CD4-positive, alpha-beta T cell (primary cell): ENCODE data around the gene CPN2. TPM values are rescaled to one million over a fixed set of nuclear protein-coding genes. Genes with fewer than 3 reads are reported as not detected.
A peak's percentile ranks its signal among the peaks of the same experiment; 100 is the strongest.

Source experiments
- ATAC-seq: fragments of 200-7000 bp; cut with Tn5 transposase; one replicate; pipeline ENCODE4 v1.10.0; 2022; ENCODE audit warnings: mild to moderate bottlenecking; ENCODE audit not compliant: poor library complexity
- CTCF ChIA-PET: fragments of 350-600 bp; sonication (Branson Sonifier 250); formaldehyde crosslinking; loops from one replicate; lab custom pipeline; 2021; ENCODE audit warnings: antibody characterized with exemption, inconsistent platforms; lab: Charles Lee
- POLR2A ChIA-PET: fragments of 350-600 bp; sonication (Branson Sonifier 250); formaldehyde crosslinking; loops from one replicate; lab custom pipeline; 2021; ENCODE audit warnings: antibody characterized with exemption, inconsistent platforms; lab: Charles Lee
- DNase-seq, 14 experiments: peaks; one replicate each; pipeline ENCODE4 v3.0.0-alpha.2; 2013 to 2020; ENCODE audit warnings: mixed read lengths in 2 of 14
- H3K27ac ChIP-seq, 2 donors: one replicate each; pipeline versions ENCODE4 v1.5.1 to v1.7.0; 2013; ENCODE audit warnings: low read length in 2 of 2, low read depth in 1 of 2, mild to moderate bottlenecking in 1 of 2
- H3K27me3 ChIP-seq, 2 experiments: 1 replicate in 1 of 2; 2 replicates in 1 of 2; pipeline versions ENCODE4 v1.6.1 to v1.7.0; 2013; ENCODE audit warnings: low read length in 2 of 2, control low read depth in 1 of 2, mild to moderate bottlenecking in 1 of 2, moderate library complexity in 1 of 2; ENCODE audit not compliant: insufficient read depth in 2 of 2, control insufficient read depth in 1 of 2
- H3K36me3 ChIP-seq: one replicate; pipeline ENCODE4 v1.6.1; 2013; ENCODE audit warnings: low read length, control low read depth; ENCODE audit not compliant: insufficient read depth
- H3K4me1 ChIP-seq: one replicate; pipeline ENCODE4 v1.6.1; 2013; ENCODE audit warnings: low read length, control low read depth; ENCODE audit not compliant: insufficient read depth
- H3K4me3 ChIP-seq: one replicate; pipeline ENCODE4 v1.5.1; 2013; ENCODE audit warnings: mild to moderate bottlenecking, low read length, moderate library complexity
- H3K9me3 ChIP-seq, 2 experiments: 1 replicate in 1 of 2; 2 replicates in 1 of 2; pipeline versions ENCODE4 v1.6.1 to v1.7.0; 2013; ENCODE audit warnings: low read length in 2 of 2, mild to moderate bottlenecking in 2 of 2, control low read depth in 1 of 2, moderate library complexity in 1 of 2; ENCODE audit not compliant: control insufficient read depth in 1 of 2, insufficient read depth in 1 of 2
- H3K27ac Mint-ChIP-seq: one replicate; pipeline ENCODE4 v1.8.0; 2020; ENCODE audit warnings: mixed read lengths
- H3K27me3 Mint-ChIP-seq: one replicate; pipeline ENCODE4 v1.8.0; 2021; ENCODE audit warnings: mixed read lengths
- H3K36me3 Mint-ChIP-seq: one replicate; pipeline ENCODE4 v1.8.0; 2021; ENCODE audit warnings: low read depth, mixed read lengths
- H3K4me1 Mint-ChIP-seq: one replicate; pipeline ENCODE4 v1.8.0; 2021; ENCODE audit warnings: low read depth, mixed read lengths
- H3K4me3 Mint-ChIP-seq: one replicate; pipeline ENCODE4 v1.8.0; 2020; ENCODE audit warnings: mild to moderate bottlenecking, mixed read lengths
- H3K9me3 Mint-ChIP-seq: one replicate; pipeline ENCODE4 v1.8.0; 2020; ENCODE audit warnings: mixed read lengths
- CTCF ChIP-seq: fragments of 200-600 bp; IDR thresholded peaks from one replicate; pipeline ENCODE4 v1.8.0; 2022; ENCODE audit warnings: antibody characterized with exemption, mild to moderate bottlenecking
- intact Hi-C, 2 experiments: fragments of 100-400 bp; cut with DNase I in 1 of 2; cut with micrococcal nuclease in 1 of 2; formaldehyde crosslinking; loops; one replicate each; pipeline versions ENCODE4 v1.15.1 to v1.9.0; 2023 to 2025; cut with DNase I, micrococcal nuclease
- total RNA-seq, 174 experiments: library from RNA in 2 of 174; stranded (reverse) in 2 of 174; gene quantifications; one replicate each; pipeline ENCODE4 v1.2.3 and lab custom pipeline; 2021 to 2026

CPN2 gene
- total RNA-seq, 2 experiments from 2014 or later, result not detected

DNA sequence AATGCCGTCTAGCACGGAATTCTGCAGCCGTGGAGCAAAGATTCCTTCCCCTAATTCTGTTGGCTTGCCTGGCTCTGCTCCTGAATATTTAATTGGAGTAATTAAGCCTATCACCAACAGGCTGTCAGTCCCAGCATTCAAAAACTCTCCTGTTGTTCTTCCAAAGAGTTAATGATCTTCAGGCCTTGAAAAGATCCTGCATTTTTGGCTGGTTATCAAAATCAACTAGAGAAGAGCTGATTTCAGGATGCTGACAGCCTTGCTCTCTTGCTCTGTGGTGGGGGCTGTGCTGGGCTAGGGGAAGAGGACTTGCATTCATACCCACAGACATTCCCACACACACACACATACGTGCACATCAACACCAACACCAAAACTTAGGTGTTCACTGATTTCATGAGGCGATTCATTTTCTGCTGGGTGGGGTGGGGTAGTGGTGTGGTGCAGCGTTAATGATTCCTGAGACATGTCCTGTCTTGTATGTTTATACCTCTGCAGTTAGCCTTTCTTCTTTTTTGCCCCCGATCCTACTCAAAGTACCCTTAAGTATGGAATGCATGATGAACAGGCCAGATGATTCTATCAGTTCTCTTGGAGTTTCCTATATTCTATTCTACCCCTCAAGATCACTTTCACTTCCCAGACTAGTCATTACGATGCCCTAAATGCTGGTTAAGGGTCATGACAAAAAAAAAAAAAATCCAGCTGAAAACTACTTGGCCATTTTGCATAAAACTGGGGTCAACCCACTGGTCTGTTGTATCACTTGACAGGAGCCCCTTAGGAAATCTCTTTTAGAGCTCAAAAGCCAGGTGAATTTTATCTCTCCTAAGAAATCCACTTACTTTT is 42.3 kb downstream of the CPN2 start:
- Mint-ChIP-seq H3K9me3 (no peaks in the 10 kb centered on the region), H3K27ac (no peak overlapping the region), H3K4me3 (no peak overlapping the region), H3K4me1 (peaks cover 38% of the 10 kb centered on the region), H3K27me3 (no peaks in the 10 kb centered on the region), H3K36me3 (no peaks in the 10 kb centered on the region)
- no peak for DNase-seq
- CTCF ChIA-PET, result no interaction called here
- ATAC-seq, result no peak
- Histone ChIP-seq H3K27me3 (no peaks in the 10 kb centered on the region), H3K4me3 (no peak overlapping the region), H3K9me3 (peaks cover 0 to 11% of the 10 kb centered on the region in 2 experiments), H3K27ac (no peak overlapping the region), H3K4me1 (peaks cover 47% of the 10 kb centered on the region), H3K36me3 (no peaks in the 10 kb centered on the region)
- intact Hi-C loops, result loop anchor here in 1 of 2 experiments (5.0 kb wide), 1 partner anchor 172 kb away; the partner anchor contains the start of gene HES1
- no peak for TF ChIP-seq CTCF
- POLR2A ChIA-PET, result no interaction called here

DNA sequence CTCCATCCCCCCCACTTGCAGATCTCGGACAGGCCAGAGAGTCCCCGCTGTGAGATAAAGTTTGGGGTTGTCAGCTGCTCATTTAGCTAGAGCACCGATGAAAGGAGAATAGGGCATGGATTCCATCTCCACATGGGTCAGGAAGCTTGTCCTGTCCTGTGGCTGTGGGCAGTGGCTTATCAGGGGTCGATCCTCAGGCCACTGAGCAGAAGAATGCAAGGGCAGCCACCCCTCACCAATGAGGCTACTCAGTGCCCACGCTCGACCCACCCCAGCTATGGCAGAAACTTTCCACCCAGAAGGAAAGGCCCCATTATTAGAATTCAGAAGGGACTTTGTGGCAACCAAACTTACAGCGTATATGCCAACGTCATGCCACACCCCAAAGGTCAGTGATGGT is 43.3 kb downstream of the CPN2 start:
- H3K9me3 Mint-ChIP-seq, result no peaks in the 10 kb centered on the region
- no peak overlapping the region for H3K27ac Mint-ChIP-seq
- ChIA-PET CTCF (interaction anchor here (1.4 to 1.9 kb wide), 2 partner anchors 8 to 26 kb away, joined by 5 to 10 read pairs; no protein-coding TSS in a partner anchor), POLR2A (interaction anchor here (1.2 to 1.6 kb wide), 2 partner anchors 8 to 30 kb away, joined by 3 to 7 read pairs; no protein-coding TSS in a partner anchor)
- TF ChIP-seq CTCF, result no peak
- peaks cover 38% of the 10 kb centered on the region for H3K4me1 Mint-ChIP-seq
- Histone ChIP-seq H3K27me3 (no peaks in the 10 kb centered on the region), H3K4me3 (no peak overlapping the region), H3K27ac (no peak overlapping the region), H3K36me3 (no peaks in the 10 kb centered on the region), H3K4me1 (peaks cover 47% of the 10 kb centered on the region), H3K9me3 (peaks cover 0 to 11% of the 10 kb centered on the region in 2 experiments)
- H3K36me3 Mint-ChIP-seq, result no peaks in the 10 kb centered on the region
- no peak for DNase-seq
- no peak for ATAC-seq
- H3K27me3 Mint-ChIP-seq, result no peaks in the 10 kb centered on the region
- H3K4me3 Mint-ChIP-seq, result no peak overlapping the region
- intact Hi-C loops, result loop anchor here in 1 of 2 experiments (5.0 kb wide), 1 partner anchor 171 kb away; the partner anchor contains the start of gene HES1

DNA sequence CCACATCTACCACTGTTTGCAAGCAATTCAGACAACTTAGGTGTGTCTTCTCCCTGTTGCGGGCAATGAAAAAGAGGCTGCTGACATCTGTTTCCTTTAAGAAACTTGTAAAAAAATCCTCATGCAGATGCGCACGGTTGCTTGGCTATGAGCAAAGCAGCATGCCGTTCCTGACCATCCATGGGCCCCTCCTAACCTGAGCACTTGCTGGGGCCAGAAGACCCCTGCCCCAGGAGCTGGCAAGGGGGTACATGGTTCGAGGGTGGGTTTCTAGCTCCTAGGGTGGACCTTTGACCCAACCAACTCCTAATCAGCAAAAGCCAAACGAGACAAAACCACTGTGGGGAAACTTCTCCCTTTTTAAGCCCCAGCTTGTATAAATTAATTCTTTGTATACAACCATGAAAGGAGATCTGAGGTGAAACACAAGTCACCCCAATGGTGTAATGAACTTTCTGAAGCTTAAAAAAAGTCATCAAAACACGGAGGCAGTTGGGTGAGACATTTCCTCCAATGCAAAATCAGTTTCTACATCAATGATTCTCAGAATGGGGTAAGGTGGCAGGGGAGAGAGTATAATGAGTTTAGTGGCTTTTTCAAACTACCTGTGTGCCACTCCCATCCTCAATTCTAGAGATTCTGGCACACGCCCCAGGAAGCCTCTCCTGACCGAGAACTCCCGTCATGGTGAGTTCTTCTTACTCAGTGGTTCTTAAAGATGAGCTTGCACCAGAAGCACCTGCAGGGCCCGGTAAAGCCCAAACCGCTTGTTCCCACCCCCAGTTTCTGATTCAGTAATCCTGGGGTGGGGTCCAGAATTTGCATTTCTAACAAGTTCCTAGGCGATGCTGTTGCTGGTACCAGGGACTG is 44.1 kb downstream of the CPN2 start:
- H3K27me3 Mint-ChIP-seq, result no peaks in the 10 kb centered on the region
- Histone ChIP-seq H3K27me3 (no peaks in the 10 kb centered on the region), H3K4me3 (peak overlapping the region; percentile 14), H3K36me3 (no peaks in the 10 kb centered on the region), H3K4me1 (peaks cover 47% of the 10 kb centered on the region), H3K9me3 (peaks cover 0 to 11% of the 10 kb centered on the region in 2 experiments), H3K27ac (peak overlapping the region in 1 of 2 donors; percentile 23)
- intact Hi-C loops, result loop anchor here in 1 of 2 experiments (5.0 kb wide), 1 partner anchor 170 kb away; the partner anchor contains the start of gene HES1
- DNase-seq, result peak in 6 of 14 experiments; percentile 16 to 64 (median 41)
- peak; percentile 65 for ATAC-seq
- H3K4me3 Mint-ChIP-seq, result peak overlapping the region; percentile 56
- peaks cover 38% of the 10 kb centered on the region for H3K4me1 Mint-ChIP-seq
- ChIA-PET POLR2A (interaction anchor here (0.9 to 1.6 kb wide), 4 partner anchors 9 to 166 kb away, joined by 3 to 7 read pairs (median 3); no protein-coding TSS in a partner anchor), CTCF (interaction anchor here (0.8 to 1.9 kb wide), 3 partner anchors 9 to 169 kb away, joined by 3 to 10 read pairs (median 5); no protein-coding TSS in a partner anchor)
- H3K27ac Mint-ChIP-seq, result peak overlapping the region; percentile 85
- TF ChIP-seq CTCF, result no peak
- no peaks in the 10 kb centered on the region for H3K9me3 Mint-ChIP-seq
- no peaks in the 10 kb centered on the region for H3K36me3 Mint-ChIP-seq
